NCI-H2029 (cell line): ENCODE results near the gene TOLLIP.

Experiments used
- DNase-seq: peaks from one replicate; lab custom pipeline; 2025; lab: John Stamatoyannopoulos, UW

The TOLLIP gene

DNA sequence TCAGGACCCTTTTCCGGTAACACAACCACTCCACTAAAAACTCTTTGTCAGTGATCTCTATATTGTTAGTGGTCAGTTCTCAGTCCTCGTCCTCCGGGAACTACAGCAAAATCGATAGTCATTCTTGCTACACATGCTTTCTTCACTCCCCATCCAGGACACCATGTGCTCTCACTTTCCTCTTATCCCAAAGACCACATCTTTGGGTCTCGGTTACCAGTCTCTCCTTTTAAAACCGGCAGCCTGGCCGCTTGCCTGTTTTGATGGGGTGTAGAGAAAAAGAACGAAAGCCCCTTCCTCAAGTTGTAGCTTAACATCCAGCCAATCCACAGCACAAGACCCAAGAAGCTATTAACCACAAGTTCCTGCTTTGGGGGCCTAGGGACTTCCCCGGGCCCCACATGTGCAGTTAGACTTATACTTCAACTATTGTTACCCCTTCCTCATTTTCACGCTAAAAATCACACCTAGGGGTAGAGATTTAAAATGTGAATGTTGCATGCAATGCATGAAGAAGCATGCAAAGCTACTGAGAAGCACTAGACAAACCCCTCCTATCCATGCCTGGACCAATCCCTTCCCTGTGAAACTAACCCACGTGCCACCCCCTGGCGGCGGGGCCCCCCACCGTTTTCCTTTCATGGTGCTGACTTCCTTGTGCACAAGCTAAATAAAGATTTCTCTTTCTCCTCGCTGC lies 1.5 kb upstream of the TOLLIP start:
- DNase-seq: no peak

DNA sequence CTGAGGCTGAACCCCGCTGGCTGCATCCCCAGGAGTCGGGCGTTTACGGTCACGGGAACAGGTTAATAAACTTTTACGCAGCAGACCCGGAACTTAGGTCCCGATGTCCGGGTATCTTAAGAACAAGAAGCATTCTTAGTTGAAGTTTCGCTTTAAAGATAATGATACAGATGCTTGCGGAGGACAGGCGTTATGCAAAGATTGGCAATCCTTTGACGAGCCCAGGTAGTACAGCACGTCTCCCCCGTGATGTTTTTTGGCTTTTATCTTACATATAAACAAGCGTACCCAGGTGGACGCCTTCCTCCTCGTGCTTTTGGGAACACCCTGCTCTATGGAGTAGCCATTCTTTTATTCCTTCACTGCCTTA lies 871 bp upstream of the TOLLIP start:
- no peak for DNase-seq

DNA sequence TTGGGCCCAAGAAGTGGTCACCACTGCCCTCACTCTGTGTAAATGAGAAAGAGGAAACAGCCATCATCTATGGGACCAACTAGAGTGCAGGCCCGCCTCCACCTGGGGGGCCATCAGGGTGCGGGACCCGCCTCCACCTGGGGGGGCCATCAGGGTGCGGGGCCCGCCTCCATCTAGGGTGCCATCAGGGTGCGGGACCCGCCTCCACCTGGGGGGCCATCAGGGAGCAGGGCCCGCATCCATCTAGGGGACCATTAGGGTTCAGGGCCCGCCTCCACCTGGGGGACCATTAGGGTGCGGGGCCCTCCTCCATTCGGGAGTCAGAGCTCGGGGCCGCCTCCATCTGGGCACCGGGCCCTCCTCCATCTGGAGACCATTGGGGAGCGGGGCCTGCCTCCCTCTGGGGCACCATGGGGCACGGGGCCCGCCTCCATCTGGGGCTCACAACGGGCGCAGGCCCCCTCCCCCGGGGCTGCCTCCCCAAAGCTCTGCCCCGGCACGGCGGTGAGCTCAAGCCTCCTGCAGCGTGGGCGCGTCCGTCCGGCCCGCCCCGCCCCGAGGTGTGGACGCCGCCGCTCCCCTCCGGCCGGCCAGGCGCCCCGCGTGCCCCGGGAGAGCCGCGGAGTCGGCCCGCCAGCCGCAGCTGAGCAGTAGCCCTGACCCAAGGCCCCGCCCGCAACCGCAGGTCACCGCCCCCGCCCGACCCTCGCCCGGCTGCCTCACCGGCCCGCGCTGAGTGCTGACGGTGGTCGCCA lies 512 bp downstream of the TOLLIP start:
- DNase-seq: no peak

DNA sequence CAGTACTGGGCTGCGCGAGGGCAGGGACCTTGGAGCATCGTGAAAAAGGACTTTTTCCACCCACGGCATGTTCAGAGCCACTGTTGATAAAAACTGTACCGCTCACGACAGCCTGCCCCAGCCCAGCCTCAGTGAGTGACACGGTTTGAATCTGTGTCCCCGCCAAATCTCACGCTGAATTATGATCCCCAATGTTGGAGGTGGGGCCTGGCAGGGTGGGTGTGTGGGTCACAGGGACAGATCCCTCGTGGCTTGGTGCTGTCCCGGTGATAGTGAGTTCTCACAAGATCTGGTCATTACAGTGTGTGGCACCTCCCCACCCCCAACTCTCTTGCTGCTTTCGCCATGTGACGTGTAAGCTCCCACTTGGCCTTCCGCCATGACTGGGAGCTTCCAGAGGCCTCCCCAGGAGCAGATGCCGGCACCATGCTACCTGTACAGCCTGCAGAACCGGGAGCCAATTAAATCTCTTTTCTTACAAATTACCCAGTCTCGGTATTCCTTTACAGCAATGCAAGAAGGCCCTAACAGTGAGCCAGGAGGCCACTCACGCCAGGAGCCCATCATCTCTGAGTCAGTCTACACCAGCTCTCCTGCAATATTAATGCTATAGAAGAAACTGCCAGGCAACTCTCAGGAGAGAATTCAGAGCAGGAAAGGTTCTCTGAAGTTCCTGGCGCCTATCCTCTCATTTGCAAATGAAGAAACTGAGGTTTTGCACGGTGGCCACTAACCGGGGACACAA lies 1.3 kb downstream of the TOLLIP start:
- DNase-seq: no peak

DNA sequence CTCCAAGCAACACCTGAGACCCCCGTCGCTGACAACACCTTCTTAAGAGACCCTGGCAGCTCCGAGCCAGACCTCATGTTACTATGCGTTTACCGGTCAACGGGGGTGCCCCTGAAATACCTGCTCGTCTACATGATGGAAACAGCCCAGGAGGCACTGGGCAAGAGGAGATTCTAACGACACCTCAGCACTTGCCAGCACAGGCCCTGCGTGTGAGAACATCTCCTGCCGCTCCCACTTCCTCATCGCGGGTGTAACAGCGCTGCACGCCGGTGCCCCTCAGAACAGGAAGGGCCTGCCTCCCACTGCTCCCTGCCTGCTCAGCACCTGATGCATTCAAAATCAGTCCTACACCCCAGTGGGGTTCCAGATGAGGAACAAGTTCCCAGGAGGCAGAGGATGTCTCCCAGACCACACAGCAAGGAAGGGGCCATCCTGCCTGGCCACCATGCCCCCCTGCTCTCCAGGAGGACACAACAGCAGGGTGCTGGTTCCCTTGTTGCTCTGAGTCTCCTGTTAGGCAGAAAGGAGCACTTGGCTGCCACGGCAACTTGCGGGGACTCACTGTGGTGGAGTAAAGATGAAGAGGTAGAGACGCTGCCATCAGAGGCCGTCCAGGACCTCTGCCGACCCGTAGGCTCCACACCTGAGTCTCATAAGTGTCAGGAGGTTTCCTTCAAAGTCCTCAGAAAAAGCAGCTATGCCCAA lies 2.1 kb downstream of the TOLLIP start:
- DNase-seq: no peak

DNA sequence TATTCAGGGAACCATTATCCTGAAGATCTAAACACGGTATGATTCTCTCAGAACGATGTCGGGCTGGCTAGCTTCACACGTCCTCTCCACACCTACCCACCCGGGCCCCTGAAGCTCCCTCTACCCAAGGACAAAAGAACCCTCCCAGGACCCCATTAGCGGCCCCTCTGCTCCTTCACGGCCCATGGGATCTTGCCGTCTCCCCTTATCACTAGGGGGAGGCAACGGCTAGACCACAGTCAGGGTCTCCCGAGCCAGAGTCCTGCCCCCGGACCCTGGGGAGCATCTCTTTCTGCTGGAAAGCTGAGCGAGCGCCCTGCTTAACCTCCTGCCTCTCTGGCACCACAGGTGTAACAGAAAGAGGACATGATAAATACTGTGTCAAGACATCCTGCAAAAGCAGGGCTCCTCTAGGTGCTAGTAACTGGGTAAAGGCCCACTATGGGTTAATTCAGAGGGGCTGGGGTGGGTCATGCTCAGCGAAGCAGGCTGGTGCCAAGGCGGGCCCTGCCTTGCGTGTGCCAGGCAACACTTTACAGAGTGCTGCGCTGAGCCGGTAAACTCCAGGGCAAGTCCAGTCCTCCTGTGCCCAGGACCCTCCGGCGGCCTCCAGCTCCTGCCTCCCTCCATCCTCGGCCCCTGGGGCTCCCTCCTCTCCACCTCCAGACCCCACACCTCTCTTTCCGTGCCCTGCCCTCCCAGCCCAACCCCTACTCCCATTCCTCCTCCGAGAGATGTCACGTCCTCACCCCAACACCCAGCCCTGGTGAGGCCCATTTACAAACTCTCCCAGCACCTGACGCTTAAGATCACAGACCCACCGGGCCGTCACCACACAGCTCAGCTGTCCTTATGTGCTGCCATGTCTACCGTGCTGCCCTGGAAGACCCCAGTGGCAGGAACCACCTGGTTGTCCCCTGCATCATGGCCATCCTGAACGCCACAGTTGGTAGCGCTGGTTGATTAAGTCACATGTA lies 3.0 kb downstream of the TOLLIP start:
- DNase-seq: no peak

DNA sequence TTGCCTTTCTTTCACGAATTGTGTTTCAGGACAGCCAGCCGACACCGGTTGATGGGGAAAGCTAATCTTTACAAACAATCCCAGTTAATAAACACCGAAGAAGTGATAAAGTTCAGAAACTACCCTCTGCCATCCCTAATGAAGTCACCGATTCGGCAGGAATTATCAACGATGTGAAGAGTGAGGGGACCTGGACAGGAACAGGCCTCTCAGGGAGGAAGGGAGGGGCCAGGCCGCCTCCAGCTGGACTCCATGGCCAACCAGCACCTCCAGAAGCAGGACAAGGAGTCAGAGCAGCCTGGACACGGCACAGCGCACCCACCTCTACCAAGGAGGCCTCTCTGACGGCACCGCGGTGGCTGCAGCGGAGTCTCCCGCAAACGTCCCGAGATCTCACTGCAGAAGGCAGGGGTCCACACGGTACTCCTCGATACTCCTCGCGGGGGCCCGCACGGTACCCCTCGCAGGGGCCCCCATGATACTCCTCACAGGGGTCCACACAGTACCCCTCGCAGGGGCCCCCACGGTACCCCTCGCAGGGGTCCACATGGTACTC lies 3.9 kb downstream of the TOLLIP start:
- no peak for DNase-seq

DNA sequence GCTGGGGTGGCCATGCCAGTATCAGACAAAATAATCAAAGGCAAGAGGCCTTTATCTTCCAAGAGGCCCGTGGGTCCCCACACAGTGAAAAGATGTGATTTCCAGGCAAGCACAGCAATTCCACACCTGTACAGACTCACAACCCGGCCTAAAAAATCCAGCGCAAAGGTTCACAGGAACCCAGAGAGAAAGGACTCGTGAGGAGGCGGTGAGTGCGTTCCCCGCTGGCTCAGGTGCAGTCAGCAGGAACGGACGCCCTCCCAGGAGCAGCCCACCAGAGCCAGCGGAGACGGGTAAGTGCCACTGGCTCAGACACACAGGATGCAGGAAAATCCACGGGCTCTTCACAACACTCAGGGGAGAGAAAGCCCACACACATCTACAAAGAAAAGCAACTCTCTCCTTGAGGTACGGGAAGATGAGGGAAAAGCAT lies 4.4 kb downstream of the TOLLIP start:
- no peak for DNase-seq

DNA sequence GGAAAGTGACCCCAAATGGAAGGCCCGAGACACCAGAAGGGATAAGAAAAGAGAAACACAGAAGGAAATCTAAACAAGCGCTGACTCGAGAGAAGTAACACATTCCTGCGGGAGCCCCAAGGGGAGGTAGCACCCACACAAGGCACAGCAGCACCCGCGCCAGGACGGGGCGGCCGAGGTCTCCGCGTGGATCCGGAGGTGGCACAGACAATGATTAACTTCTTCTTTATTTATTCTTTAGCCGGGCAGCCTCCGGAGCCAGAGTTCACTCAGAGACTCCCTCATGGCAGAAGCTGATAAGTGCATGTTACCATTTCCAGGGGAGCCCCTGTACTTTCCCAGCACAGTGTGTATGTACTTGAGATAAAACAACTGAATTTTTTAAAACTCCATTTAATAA lies 5.1 kb downstream of the TOLLIP start:
- no peak for DNase-seq

DNA sequence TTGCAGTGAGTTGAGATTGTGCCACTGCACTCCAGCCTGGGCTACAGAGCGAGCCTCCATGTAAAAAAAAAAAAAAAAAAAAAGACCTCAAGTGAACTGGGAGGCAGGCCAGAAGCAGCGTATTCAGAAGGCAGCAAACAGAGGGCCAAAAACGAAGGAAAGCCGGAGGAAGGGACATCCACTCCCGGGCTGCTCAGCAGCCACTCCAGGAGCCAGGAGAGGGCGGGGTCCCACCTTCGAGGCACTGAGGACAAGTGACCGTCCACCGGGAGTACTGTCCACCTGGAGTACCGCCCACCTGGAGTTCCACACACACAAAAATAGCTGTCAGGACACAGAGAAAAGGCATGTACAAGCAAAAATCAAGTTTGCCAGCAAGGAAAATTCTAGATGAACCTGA lies 5.5 kb downstream of the TOLLIP start:
- DNase-seq: no peak

DNA sequence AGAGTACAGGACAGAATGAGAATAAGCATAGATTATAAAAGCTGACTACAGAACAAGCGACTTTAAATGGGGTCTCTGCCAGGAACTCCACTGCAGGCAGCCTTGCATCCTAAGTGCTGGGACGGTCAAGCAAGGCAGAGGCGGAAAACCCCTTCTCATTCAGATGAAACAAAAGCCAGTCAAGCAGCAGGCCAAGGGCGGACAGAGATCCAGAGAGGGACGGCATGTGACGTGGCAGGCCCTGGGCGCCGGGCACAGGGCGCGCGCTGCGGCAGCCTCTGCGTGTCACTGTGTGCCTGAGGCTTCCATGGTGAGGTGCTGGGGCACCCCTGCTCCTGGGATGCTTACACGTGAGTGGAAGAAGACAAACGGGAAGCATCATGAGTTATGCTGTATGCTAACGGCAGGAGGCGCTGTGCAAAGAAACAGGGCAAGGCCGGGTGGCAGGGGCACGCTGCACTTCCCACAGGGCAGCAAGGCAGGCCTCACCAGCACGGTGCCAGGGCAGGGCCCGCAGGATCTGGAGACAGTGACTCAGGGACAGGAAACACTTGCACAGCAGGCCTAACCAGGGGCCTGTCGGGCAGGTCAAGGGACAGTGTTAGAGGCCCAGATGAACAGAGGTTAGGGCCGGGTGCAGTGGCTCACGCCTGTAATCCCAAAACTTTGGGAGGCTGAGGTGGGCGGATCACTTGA lies 6.2 kb downstream of the TOLLIP start:
- DNase-seq: peak; percentile 49

DNA sequence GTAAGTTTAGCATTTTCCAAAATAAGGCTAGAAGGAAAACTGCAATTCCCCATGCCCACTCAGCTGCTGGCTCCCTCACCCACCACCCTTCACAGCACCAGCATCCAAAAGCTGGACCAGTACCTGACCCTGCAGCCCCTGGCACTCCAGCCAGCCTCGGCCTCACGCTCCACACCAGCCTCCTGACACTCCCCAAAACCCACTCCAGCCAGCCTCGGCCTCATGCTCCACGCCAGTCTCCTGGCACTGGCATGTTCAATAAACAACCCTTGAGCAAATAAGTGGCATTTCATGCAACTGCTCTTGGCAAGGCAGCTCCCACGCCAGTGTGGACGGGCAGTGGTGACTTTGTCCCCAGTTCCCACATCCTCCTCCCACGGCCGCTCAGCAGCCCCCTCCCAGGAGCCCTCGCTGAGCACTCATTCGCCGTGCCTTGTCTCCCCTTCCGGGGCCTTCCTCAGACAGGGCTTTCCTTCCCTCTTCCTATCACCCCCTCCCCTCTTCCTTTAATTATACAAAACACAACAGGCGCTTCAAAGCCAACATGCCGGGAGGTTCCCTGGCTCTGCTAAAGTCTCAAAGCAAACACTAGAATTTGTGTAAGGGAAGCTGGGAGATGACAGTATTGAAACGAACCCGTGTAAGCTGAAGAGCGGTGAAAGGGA lies 6.8 kb downstream of the TOLLIP start:
- DNase-seq: peak; percentile 64

DNA sequence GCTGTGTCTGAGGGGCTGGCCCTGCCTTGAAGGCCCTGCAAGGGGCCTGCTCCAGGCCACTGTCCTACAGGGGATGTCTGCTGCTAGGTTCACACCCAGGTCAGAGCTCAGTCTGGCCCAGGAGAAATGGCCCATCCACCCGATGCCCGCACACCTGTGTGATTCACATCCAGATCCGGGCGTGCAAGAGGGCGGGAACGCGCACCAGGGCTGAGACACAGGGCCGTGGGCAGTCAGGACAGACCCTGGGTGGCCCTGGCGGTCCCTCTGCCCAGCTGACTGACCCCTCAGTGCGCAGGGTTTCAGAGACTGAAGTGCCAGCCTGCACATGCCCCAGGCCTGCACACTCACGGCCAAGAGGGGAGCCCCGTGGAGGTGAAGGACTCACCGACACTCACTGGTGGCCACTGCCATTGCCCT lies 7.4 kb downstream of the TOLLIP start:
- DNase-seq: no peak

DNA sequence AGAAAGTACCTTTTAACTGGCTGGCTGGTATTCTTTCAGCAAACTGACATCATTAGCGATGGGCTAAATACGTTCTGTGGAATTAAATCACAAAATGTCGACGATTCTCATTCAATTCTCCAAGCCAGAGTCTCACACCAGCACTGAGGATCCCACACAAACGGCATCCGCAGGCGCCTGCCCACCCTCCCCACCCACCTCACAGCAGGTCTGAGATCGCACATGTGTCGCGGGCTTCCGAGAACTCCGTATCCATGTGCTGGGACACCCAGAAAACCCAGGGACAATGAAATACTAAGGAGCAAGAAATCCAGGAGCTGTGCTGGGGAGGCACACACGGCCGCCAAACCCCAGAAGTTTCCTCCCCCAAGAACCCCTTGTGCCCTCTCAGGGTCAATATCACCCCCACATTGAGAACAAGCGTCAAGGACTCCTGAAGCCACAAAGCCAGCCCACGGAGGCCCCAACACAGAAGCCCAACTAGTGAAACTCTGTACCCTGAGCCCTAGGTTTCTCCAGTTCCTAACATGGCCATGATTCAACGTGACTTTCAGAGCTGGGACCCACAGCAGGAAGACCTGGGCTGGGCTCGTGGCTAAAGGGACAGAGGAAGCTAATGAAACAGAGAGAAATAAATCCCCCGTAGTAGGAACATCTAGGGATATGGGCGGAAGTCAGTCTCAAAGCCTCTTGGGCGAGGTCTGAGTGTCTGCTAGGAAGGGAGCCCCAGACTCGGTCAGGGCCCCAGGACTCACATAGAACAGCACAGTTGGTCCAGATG lies 8.0 kb downstream of the TOLLIP start:
- DNase-seq: no peak

DNA sequence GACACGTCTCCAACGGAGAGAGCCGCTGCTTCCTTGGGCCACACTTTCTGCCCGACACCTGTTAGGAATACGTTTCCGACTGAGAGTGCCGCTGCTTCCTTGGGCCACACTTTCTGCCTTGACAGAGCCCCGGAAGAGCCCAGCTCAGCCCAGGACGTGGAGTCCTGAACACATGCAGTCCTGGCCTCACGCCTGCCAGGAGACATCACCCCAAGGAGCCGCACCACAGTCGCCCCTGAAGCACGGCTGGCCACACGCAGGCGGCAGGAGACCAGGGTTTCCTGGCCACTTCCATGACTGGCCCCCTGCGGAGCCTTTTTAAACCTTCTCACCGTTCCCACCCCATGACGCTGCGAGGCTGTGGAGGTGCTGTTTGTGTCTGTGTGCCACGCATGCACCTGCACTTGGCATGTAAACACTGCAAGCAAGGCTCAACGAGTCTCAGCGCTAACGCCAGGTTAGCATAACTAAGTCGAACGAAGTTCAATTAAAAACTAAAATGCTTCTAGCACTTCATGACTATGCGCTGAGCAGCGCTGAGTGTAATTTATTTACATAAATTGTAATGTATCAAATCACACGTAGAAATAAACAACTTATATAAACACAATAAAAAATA lies 8.8 kb downstream of the TOLLIP start:
- DNase-seq: peak; percentile 24

DNA sequence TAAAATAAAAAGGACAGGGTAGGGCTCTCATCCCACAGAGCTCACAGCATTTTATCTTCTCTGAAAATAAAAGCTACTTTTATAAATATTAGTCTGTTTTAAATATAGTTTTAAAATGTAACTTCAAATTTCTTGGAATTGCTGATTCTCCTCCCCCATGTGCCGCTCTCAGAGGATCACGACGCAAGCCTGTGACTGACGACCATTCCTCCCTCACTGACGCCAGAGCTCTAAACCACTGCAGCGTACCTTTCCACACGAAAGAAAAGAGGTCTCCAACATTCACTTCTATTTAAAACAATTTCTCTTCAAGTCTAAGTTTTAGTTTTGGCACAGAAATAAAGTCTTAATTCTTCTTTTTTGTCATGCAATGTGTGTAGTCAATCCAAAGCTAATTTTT lies 9.3 kb downstream of the TOLLIP start:
- DNase-seq: no peak

DNA sequence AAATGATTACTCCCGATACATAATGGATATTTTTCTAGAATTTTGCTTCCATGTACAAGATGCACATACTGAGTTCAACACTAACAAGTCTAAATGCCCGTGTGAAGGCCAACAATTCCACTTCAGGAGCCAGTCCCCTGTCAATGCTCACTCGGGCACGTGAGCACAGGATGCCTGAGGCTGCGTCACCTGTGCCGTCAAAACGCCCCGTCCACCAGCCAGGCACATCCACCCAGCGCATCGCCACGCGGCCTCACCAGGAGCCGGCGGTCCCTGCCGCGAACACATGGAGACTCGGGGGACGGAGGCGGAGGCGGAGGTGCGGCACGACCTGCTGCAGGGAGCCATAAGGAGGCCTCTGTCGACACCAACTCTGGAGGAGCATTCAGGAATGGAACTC lies 9.8 kb downstream of the TOLLIP start:
- DNase-seq: no peak

DNA sequence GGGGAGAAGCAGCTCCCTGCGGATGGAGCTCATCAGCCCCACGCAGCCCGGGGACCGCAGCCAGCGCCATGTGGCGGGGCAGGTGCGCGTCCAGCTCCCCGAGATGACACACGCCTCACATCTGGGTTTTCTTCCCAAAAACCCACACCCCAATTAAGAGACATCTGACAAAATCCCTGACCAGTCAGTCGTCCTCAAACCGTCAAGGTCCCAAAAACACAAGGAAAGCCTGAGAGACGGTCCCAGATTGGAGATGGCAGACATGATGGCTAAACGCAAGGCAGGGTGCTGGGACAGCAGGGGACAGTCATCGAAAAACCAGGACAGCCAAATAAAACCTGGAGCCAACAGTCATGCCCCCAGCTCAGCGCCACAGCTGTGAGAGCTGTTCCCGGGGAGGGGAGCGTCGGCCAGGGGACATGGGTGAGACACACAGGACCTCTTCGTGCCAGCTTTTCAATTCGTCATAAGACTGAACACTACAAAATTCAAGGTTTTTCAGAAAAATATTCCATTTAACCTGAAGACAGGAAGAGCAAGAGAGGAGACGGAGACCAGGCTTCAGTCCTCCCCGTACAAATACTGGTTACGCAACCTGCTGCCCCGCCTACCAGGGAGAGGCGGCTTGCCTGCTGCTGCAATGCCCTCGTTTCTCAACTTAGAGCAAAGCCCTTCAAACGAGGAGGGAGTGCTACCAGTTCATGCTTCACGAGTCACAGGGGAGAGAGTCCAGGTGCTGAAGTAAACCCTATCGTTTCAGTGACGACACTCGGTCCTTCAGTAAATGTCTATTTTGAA lies 10.5 kb downstream of the TOLLIP start:
- DNase-seq: peak; percentile 86
